K562 (cell line): Measurements from ENCODE around the gene ATP7B. TPM values are rescaled to one million over a fixed set of nuclear protein-coding genes. Genes with fewer than 3 reads are reported as not detected.

Source experiments
- ATF7 ChIP-seq: fragments of 450-650 bp; IDR thresholded peaks from 2 replicates; pipeline ENCODE4 v1.7.1; 2014; ENCODE audit warnings: mild to moderate bottlenecking, moderate library complexity
- BMI1 ChIP-seq: fragments of 150-350 bp; IDR thresholded peaks from 2 replicates; pipeline ENCODE4 v1.6.1; 2014; ENCODE audit warnings: low read length
- CBX1 ChIP-seq: sonication (generic); IDR thresholded peaks from 2 replicates; pipeline ENCODE4 v1.6.1; 2016; ENCODE audit warnings: antibody characterized with exemption, low read depth, mild to moderate bottlenecking
- CBX5 ChIP-seq: IDR thresholded peaks from 2 replicates; pipeline ENCODE4 v1.6.1; 2014; ENCODE audit warnings: low read depth, borderline replicate concordance
- CCAR2 ChIP-seq: fragments of 200-400 bp; formaldehyde crosslinking; IDR thresholded peaks from 2 replicates; pipeline ENCODE4 v1.6.1; 2017; ENCODE audit warnings: mild to moderate bottlenecking, low read depth, low read length
- CTBP1 ChIP-seq: fragments of 450-650 bp; IDR thresholded peaks from 2 replicates; pipeline ENCODE4 v1.6.1; 2016; ENCODE audit warnings: borderline replicate concordance
- ELF1 ChIP-seq: fragments of 200-800 bp; sonication (Bioruptor generic); IDR thresholded peaks from 2 replicates; pipeline ENCODE4 v1.6.1; 2016; ENCODE audit warnings: missing genetic modification characterization, missing compliant biosample characterization
- ESRRB ChIP-seq: fragments of 250-450 bp; sonication (Bioruptor Pico); IDR thresholded peaks from 2 replicates; pipeline ENCODE4 v1.5.0; 2020; ENCODE audit warnings: mild to moderate bottlenecking, moderate library complexity, borderline replicate concordance
- FOXM1 ChIP-seq, 2 experiments: fragments of 450-650 bp in 1 of 2; sonication (generic) in 1 of 2; formaldehyde crosslinking in 1 of 2; IDR thresholded peaks; 2 replicates each; pipeline versions ENCODE4 v1.6.1 to v1.9.0; 2017 to 2022; ENCODE audit warnings: low read depth in 2 of 2, mild to moderate bottlenecking in 2 of 2, missing genetic modification reagents in 1 of 2, moderate library complexity in 1 of 2
- HINFP ChIP-seq: fragments of 450-650 bp; conservative IDR thresholded peaks from 2 replicates; pipeline ENCODE4 v1.6.1; 2016; ENCODE audit warnings: missing genetic modification characterization, low read depth, mild to moderate bottlenecking, control low read depth, missing compliant biosample characterization
- KDM1A ChIP-seq, 2 experiments: fragments of 450-650 bp; IDR thresholded peaks; 2 replicates each; pipeline ENCODE4 v1.6.1; 2016; ENCODE audit warnings: mild to moderate bottlenecking in 2 of 2
- RBBP5 ChIP-seq: fragments of 200-600 bp; sonication (generic); IDR thresholded peaks from 2 replicates; pipeline ENCODE4 v1.6.1; 2012; ENCODE audit warnings: borderline replicate concordance, mild to moderate bottlenecking, low read length, control low read depth, inconsistent platforms; ENCODE audit not compliant: insufficient read depth, poor library complexity, severe bottlenecking
- RFX1 ChIP-seq: fragments of 450-650 bp; IDR thresholded peaks from 2 replicates; pipeline ENCODE4 v1.6.1; 2016; ENCODE audit warnings: mild to moderate bottlenecking, moderate library complexity
- RUNX1 ChIP-seq: sonication (generic); IDR thresholded peaks from 2 replicates; pipeline ENCODE4 v1.6.1; 2016; ENCODE audit warnings: antibody characterized with exemption, low read depth
- SMC3 ChIP-seq: conservative IDR thresholded peaks from 2 replicates; pipeline ENCODE4 v1.6.1; 2011; ENCODE audit warnings: low read depth, low read length, improper control_type of control experiment; ENCODE audit not compliant: insufficient read depth
- TEAD2 ChIP-seq: fragments of 450-650 bp; IDR thresholded peaks from 2 replicates; pipeline ENCODE4 v1.6.1; 2016; ENCODE audit warnings: missing genetic modification characterization, control low read depth, missing compliant biosample characterization
- ZBTB12 ChIP-seq: fragments of 250-450 bp; sonication (Bioruptor Pico); IDR thresholded peaks from 2 replicates; pipeline ENCODE4 v1.4.0; 2020
- ZNF512 ChIP-seq: IDR thresholded peaks from 2 replicates; pipeline ENCODE4 v1.6.1; 2016; ENCODE audit warnings: missing genetic modification characterization, missing compliant biosample characterization
- ZSCAN32 ChIP-seq: fragments of 450-650 bp; formaldehyde crosslinking; IDR thresholded peaks from 2 replicates; pipeline ENCODE4 v1.4.0; 2020; ENCODE audit warnings: mild to moderate bottlenecking, moderate library complexity
- polyA plus RNA-seq, 8 experiments: library from polyadenylated mRNA; depleted of rRNA in 4 of 8; stranded (reverse) in 5 of 8; unstranded in 3 of 8; fragments of >200 nt; fragmentation: Nextera tagmentation in 2 of 8; fragmentation: Illumina TruSeq in 1 of 8; extraction: Ambion mirVana in 2 of 8; extraction: Trizol in 1 of 8; gene quantifications; 2 replicates each; pipeline versions ENCODE4 v1.2.1 to v1.2.3, GENCODE V29; 2011 to 2014; ENCODE audit warnings: inconsistent platforms in 1 of 8, missing spikeins in 1 of 8
- total RNA-seq, 7 experiments: library from RNA; depleted of rRNA in 6 of 7; stranded (reverse); fragments of >200 nt in 6 of 7; fragmentation: Illumina TruSeq in 2 of 7; extraction: Trizol in 2 of 7; gene quantifications; 2 replicates each; pipeline versions ENCODE4 v1.2.1 to v1.2.3, GENCODE V29; 2011 to 2021; ENCODE audit warnings: low replicate concordance in 1 of 7
- TF ChIP-seq, protein P1 (sequence below), 2 experiments: fragments of 150-350 bp in 1 of 2; IDR thresholded peaks; 2 replicates each; pipeline ENCODE4 v1.6.1; 2012 to 2016; ENCODE audit warnings: low read depth in 2 of 2, low read length in 2 of 2, mild to moderate bottlenecking in 1 of 2, moderate library complexity in 1 of 2

ATP7B gene
- total and polyA plus RNA-seq, 9 of the 15 experiments (the other 6 are each of a cell fraction or from before 2014, with no cell fraction given): 1.1 to 20.4 (median 8.5) TPM

DNA sequence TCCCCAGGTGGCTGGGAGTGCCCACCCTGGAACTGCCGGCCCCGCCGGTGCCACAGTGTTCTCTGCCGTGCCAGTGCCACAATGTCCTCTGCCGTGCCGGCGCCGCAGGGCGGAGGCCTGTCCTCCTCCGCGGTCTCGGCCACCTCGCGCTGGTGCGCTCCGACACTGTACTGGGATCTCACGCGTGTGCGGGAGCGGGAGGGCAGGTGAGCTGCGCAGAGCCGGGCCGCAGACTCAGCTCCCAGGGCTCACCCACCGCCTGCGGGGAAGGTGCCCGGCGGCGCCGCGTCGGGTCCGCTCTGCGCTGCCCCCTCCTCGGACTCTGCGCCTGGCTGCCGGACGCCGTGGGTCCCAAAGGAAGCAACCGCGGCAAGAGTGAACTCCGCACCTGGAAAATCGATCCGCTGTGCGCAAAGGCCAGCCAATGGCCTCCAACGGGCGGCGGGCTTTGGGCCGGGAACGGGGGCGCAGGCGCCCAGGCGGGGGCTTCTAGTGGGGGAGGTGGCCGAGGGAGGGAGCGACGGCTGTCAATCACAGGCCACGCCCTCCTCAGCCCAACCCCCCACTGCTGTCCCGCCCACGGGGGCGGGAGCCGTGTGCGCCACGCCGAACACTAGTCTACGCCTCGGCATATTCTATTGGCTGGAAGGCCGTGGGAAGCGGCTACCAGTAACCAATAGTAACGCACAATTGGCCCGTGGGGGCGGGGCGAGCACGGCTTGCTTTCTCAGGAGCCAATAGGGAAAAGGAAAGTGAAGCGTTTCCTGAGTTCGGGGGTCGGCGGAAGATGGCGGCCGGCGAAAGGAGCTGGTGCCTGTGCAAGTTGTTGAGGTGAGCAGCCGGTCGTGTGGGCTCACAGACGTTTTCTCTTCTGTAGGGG is 622 bp upstream of the ATP7B start, which contains the start of gene ALG11 (continued):
- no peak for TF ChIP-seq ZNF512 (tag)
- peak; percentile 31; the same call in 1 of the 2 replicates for TF ChIP-seq ATF7
- no peak for TF ChIP-seq ZSCAN32 (CRISPR knock-in tag)
- TF ChIP-seq RFX1: peak; percentile 91
- no peak for TF ChIP-seq BMI1
- TF ChIP-seq HINFP (tag): no peak
- TF ChIP-seq, protein P1, sequence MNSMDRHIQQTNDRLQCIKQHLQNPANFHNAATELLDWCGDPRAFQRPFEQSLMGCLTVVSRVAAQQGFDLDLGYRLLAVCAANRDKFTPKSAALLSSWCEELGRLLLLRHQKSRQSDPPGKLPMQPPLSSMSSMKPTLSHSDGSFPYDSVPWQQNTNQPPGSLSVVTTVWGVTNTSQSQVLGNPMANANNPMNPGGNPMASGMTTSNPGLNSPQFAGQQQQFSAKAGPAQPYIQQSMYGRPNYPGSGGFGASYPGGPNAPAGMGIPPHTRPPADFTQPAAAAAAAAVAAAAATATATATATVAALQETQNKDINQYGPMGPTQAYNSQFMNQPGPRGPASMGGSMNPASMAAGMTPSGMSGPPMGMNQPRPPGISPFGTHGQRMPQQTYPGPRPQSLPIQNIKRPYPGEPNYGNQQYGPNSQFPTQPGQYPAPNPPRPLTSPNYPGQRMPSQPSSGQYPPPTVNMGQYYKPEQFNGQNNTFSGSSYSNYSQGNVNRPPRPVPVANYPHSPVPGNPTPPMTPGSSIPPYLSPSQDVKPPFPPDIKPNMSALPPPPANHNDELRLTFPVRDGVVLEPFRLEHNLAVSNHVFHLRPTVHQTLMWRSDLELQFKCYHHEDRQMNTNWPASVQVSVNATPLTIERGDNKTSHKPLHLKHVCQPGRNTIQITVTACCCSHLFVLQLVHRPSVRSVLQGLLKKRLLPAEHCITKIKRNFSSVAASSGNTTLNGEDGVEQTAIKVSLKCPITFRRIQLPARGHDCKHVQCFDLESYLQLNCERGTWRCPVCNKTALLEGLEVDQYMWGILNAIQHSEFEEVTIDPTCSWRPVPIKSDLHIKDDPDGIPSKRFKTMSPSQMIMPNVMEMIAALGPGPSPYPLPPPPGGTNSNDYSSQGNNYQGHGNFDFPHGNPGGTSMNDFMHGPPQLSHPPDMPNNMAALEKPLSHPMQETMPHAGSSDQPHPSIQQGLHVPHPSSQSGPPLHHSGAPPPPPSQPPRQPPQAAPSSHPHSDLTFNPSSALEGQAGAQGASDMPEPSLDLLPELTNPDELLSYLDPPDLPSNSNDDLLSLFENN (IDR thresholded peaks at IDR 0.05; ENCODE audit: low read depth in 2 of 2, low read length in 2 of 2): no peak
- no peak for TF ChIP-seq CCAR2
- peak; percentile 78 for TF ChIP-seq RBBP5
- TF ChIP-seq CBX5: no peak
- TF ChIP-seq FOXM1 (IDR thresholded peaks at IDR 0.05; ENCODE audit: low read depth): no peak
- TF ChIP-seq FOXM1 (CRISPR knock-in tag; IDR thresholded peaks at IDR 0.05; ENCODE audit: low read depth): 0 out of 2 replicates have a peak, but pooled peaks have one; percentile 68
- no peak for TF ChIP-seq KDM1A (IDR thresholded peaks at IDR 0.05)
- TF ChIP-seq TEAD2: no peak
- peak; percentile 51; the same call in 1 of the 2 replicates for TF ChIP-seq CBX1
- 0 out of 2 replicates have a peak, but pooled peaks have one; percentile 38 for TF ChIP-seq CTBP1
- no peak for TF ChIP-seq ZBTB12 (CRISPR knock-in tag)
- TF ChIP-seq ELF1 (tag): no peak
- TF ChIP-seq RUNX1: no peak
- no peak for TF ChIP-seq ESRRB
- TF ChIP-seq SMC3: no peak
